H9 (cell line): ENCODE measurements around the gene PRKCD. TPM values are rescaled to one million over a fixed set of nuclear protein-coding genes. Genes with fewer than 3 reads are reported as not detected.

Experiments
- DNase-seq: peaks from one replicate; pipeline ENCODE4 v3.0.0-alpha.2; 2017
- H2AFZ ChIP-seq: one replicate; pipeline ENCODE4 v1.6.1; 2013; ENCODE audit warnings: mild to moderate bottlenecking, low read length, control low read depth, moderate library complexity
- H2AK5ac ChIP-seq: 2 replicates; pipeline ENCODE4 v1.6.1; 2013; ENCODE audit warnings: low read length, control low read depth, mixed read lengths; ENCODE audit not compliant: insufficient read length
- H2BK120ac ChIP-seq: one replicate; pipeline ENCODE4 v1.6.1; 2013; ENCODE audit warnings: low read depth, mild to moderate bottlenecking, low read length, control low read depth, inconsistent platforms; ENCODE audit not compliant: poor library complexity, severe bottlenecking
- H2BK12ac ChIP-seq: 2 replicates; pipeline ENCODE4 v1.6.1; 2013; ENCODE audit warnings: low read length, control low read depth, mixed read lengths, low read depth; ENCODE audit not compliant: insufficient read length
- H2BK15ac ChIP-seq: 2 replicates; pipeline ENCODE4 v1.6.1; 2013; ENCODE audit warnings: low read depth, low read length, control low read depth
- H2BK20ac ChIP-seq: one replicate; pipeline ENCODE4 v1.6.1; 2013; ENCODE audit warnings: low read depth, mild to moderate bottlenecking, low read length, control low read depth, inconsistent platforms; ENCODE audit not compliant: poor library complexity, severe bottlenecking
- H2BK5ac ChIP-seq: 2 replicates; pipeline ENCODE4 v1.6.1; 2013; ENCODE audit warnings: low read length, control low read depth, mixed read lengths; ENCODE audit not compliant: insufficient read length
- H3K14ac ChIP-seq: 2 replicates; pipeline ENCODE4 v1.6.1; 2013; ENCODE audit warnings: low read length, control low read depth; ENCODE audit not compliant: insufficient read depth
- H3K18ac ChIP-seq: 2 replicates; pipeline ENCODE4 v1.6.1; 2013; ENCODE audit warnings: low read depth, mild to moderate bottlenecking, mixed read lengths, low read length, control low read depth; ENCODE audit not compliant: insufficient read length
- H3K23ac ChIP-seq: 2 replicates; pipeline ENCODE4 v1.6.1; 2013; ENCODE audit warnings: low read length, control low read depth, mixed read lengths, low read depth; ENCODE audit not compliant: insufficient read length
- H3K23me2 ChIP-seq: 2 replicates; pipeline ENCODE4 v1.6.1; 2013; ENCODE audit warnings: low read depth, mild to moderate bottlenecking, mixed read lengths, low read length, control low read depth; ENCODE audit not compliant: insufficient read length, poor library complexity, severe bottlenecking
- H3K27ac ChIP-seq: 2 replicates; pipeline ENCODE4 v1.5.1; 2013; ENCODE audit warnings: low read length, control low read depth, mixed read lengths, low read depth; ENCODE audit not compliant: insufficient read length
- H3K27me3 ChIP-seq: 2 replicates; pipeline ENCODE4 v1.6.1; 2013; ENCODE audit warnings: low read length, control low read depth, inconsistent platforms; ENCODE audit not compliant: insufficient read depth
- H3K4ac ChIP-seq: 2 replicates; pipeline ENCODE4 v1.6.1; 2013; ENCODE audit warnings: low read depth, mild to moderate bottlenecking, control low read depth, inconsistent platforms, low read length, moderate library complexity
- H3K4me1 ChIP-seq: 2 replicates; pipeline ENCODE4 v1.6.1; 2013; ENCODE audit warnings: low read length, control low read depth, inconsistent platforms; ENCODE audit not compliant: insufficient read depth
- H3K4me2 ChIP-seq: 2 replicates; pipeline ENCODE4 v1.6.1; 2013; ENCODE audit warnings: low read length, control low read depth, mixed read lengths; ENCODE audit not compliant: insufficient read length, insufficient read depth
- H3K56ac ChIP-seq: 2 replicates; pipeline ENCODE4 v1.6.1; 2013; ENCODE audit warnings: low read depth, mild to moderate bottlenecking, mixed read lengths, low read length, control low read depth; ENCODE audit not compliant: insufficient read length
- H3K79me1 ChIP-seq: 2 replicates; pipeline ENCODE4 v1.6.1; 2013; ENCODE audit warnings: low read depth, mild to moderate bottlenecking, moderate library complexity, low read length, control low read depth, inconsistent platforms; ENCODE audit not compliant: insufficient read depth, poor library complexity, severe bottlenecking
- H3K79me2 ChIP-seq: 2 replicates; pipeline ENCODE4 v1.6.1; 2013; ENCODE audit warnings: low read length, control low read depth, inconsistent platforms; ENCODE audit not compliant: insufficient read depth
- H3K9ac ChIP-seq: 2 replicates; pipeline ENCODE4 v1.6.1; 2013; ENCODE audit warnings: low read length, control low read depth, mixed read lengths; ENCODE audit not compliant: insufficient read length; ENCODE audit errors: extremely low read depth
- H3K9me3 ChIP-seq: one replicate; pipeline ENCODE4 v1.6.1; 2013; ENCODE audit warnings: low read depth, low read length, inconsistent platforms; ENCODE audit not compliant: control insufficient read depth
- H3T11ph ChIP-seq: one replicate; pipeline ENCODE4 v1.6.1; 2013; ENCODE audit warnings: mild to moderate bottlenecking, low read length, control low read depth, inconsistent platforms
- H4K20me1 ChIP-seq: one replicate; pipeline ENCODE4 v1.6.1; 2013; ENCODE audit not compliant: control insufficient read depth, insufficient read length, insufficient read depth
- H4K5ac ChIP-seq: 2 replicates; pipeline ENCODE4 v1.6.1; 2013; ENCODE audit warnings: low read depth, mild to moderate bottlenecking, mixed read lengths, low read length, control low read depth; ENCODE audit not compliant: insufficient read length
- H4K8ac ChIP-seq: replicated peaks from 2 replicates; pipeline ENCODE4 v1.6.1; 2013; ENCODE audit warnings: low read length, control low read depth, mixed read lengths, low read depth; ENCODE audit not compliant: insufficient read length
- H4K91ac ChIP-seq: 2 replicates; pipeline ENCODE4 v1.6.1; 2013; ENCODE audit warnings: low read depth, mild to moderate bottlenecking, moderate library complexity, mixed read lengths, low read length, control low read depth; ENCODE audit not compliant: insufficient read length
- H3K27ac Mint-ChIP-seq, 3 experiments: 2 replicates in 2 of 3; 3 replicates in 1 of 3; pipeline ENCODE4 v1.8.0; 2020 to 2021; ENCODE audit warnings: mixed read lengths in 3 of 3, mild to moderate bottlenecking in 1 of 3, moderate library complexity in 1 of 3
- H3K27me3 Mint-ChIP-seq: 2 replicates; pipeline ENCODE4 v1.8.0; 2021; ENCODE audit warnings: low read depth, mild to moderate bottlenecking, moderate library complexity, mixed read lengths
- H3K36me3 Mint-ChIP-seq, 3 experiments: 2 replicates in 2 of 3; 3 replicates in 1 of 3; pipeline ENCODE4 v1.8.0; 2020 to 2021; ENCODE audit warnings: low read depth in 3 of 3, mixed read lengths in 3 of 3; ENCODE audit not compliant: insufficient read depth in 1 of 3
- H3K4me1 Mint-ChIP-seq, 2 experiments: 2 replicates each; pipeline ENCODE4 v1.8.0; 2020; ENCODE audit warnings: mixed read lengths in 2 of 2
- H3K4me3 Mint-ChIP-seq, 2 experiments: 2 replicates in 1 of 2; 3 replicates in 1 of 2; pipeline ENCODE4 v1.8.0; 2020 to 2021; ENCODE audit warnings: mild to moderate bottlenecking in 2 of 2, mixed read lengths in 2 of 2, moderate library complexity in 1 of 2
- H3K9me3 Mint-ChIP-seq, 2 experiments: 2 replicates in 1 of 2; 3 replicates in 1 of 2; pipeline ENCODE4 v1.8.0; 2020; ENCODE audit warnings: mild to moderate bottlenecking in 2 of 2, mixed read lengths in 2 of 2, moderate library complexity in 1 of 2
- CTCF ChIP-seq: fragments of 200-600 bp; sonication (generic); conservative IDR thresholded peaks from 3 replicates; pipeline ENCODE4 v1.8.0; 2021; ENCODE audit warnings: antibody characterized with exemption, mild to moderate bottlenecking
- WGBS: extraction: QIAGEN DNeasy Blood & Tissue Kit; methylation state at CpG from one replicate; pipeline ENCODE4 v1.1.7; 2013; ENCODE audit warnings: missing lambda C conversion rate, low lambda C conversion rate, mixed read lengths; ENCODE audit not compliant: insufficient read length; ENCODE audit errors: extremely low coverage; 5-methylcytosine and 5-hydroxymethylcytosine counted together
- total RNA-seq: library from RNA; stranded (reverse); gene quantifications from 2 replicates; pipeline ENCODE4 v1.2.1, GENCODE V29; 2021

The PRKCD gene
- total RNA-seq, 1 experiment from 2014 or later, result 23.7 TPM

DNA sequence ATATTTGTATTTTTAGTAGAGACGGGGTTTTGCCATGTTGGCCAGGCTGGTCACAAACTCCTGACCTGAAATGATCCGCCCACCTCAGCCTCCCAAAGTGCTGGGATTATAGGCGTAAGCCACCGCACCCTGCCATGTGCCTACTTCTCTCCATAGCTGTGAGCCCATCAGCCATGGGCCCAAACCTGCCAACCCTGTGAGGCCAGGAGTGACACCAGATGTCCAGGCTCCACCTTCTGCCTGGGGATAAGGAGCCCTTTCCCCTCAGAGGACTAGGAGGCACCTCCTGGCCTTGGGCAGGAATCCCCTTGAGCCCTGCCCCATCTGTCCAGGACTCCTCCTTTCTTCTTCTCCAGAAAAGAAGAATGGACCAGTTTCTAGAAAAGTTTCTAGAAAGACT, 16.6 kb upstream of the PRKCD start:
- H3K4me1 ChIP-seq, result no peaks in the 10 kb centered on the region
- no peak overlapping the region for H4K91ac ChIP-seq
- no peak overlapping the region for H2BK20ac ChIP-seq
- no peak overlapping the region for H2BK120ac ChIP-seq
- no peak overlapping the region for H3T11ph ChIP-seq
- DNase-seq, result no peak
- H4K8ac ChIP-seq, result no peak overlapping the region
- Mint-ChIP-seq H3K4me1 (peaks cover 6% of the 10 kb centered on the region in 2 experiments; a peak in 3 of 4 replicates), H3K4me3 (no peak overlapping the region), H3K36me3 (no peaks in the 10 kb centered on the region), H3K27ac (no peak overlapping the region), H3K9me3 (no peaks in the 10 kb centered on the region), H3K27me3 (peaks cover 3% of the 10 kb centered on the region; the same call in 1 of the 2 replicates)
- H3K4me2 ChIP-seq, result no peak overlapping the region
- H4K20me1 ChIP-seq, result no peaks in the 10 kb centered on the region
- no peaks in the 10 kb centered on the region for H3K79me2 ChIP-seq
- no peak overlapping the region for H2AFZ ChIP-seq
- H4K5ac ChIP-seq, result no peak overlapping the region
- H3K79me1 ChIP-seq, result no peaks in the 10 kb centered on the region
- no peak overlapping the region for H3K23ac ChIP-seq
- H3K18ac ChIP-seq, result no peak overlapping the region
- no peaks in the 10 kb centered on the region for H3K9me3 ChIP-seq
- no peak overlapping the region for H3K56ac ChIP-seq
- no peak overlapping the region for H3K4ac ChIP-seq
- no peak overlapping the region for H2BK15ac ChIP-seq
- no peaks in the 10 kb centered on the region for H3K27me3 ChIP-seq
- H3K14ac ChIP-seq, result no peak overlapping the region
- no peaks in the 10 kb centered on the region for H3K23me2 ChIP-seq
- H2BK5ac ChIP-seq, result no peak overlapping the region
- H2AK5ac ChIP-seq, result no peak overlapping the region
- H3K27ac ChIP-seq, result no peak overlapping the region
- no peak for TF ChIP-seq CTCF
- H3K9ac ChIP-seq, result no peak overlapping the region
- H2BK12ac ChIP-seq, result no peak overlapping the region
- no CpG with 5 or more reads among the region's 4 CpGs for whole genome bisulfite sequencing
